PC-3 (cell line): ENCODE results near the gene MXD3. TPM values are rescaled to one million over a fixed set of nuclear protein-coding genes. Genes with fewer than 3 reads are reported as not detected.

Experiments
- ATAC-seq: fragments of 200-7000 bp; cut with Tn5 transposase; 2 replicates; pipeline ENCODE4 v1.9.1; 2020; ENCODE audit warnings: mild to moderate bottlenecking, moderate library complexity
- BruUV-seq: library from RNA; stranded (reverse); fragments of 400-500 nt; replicated peaks from 2 replicates; lab custom pipeline; 2021; lab: Mats Ljungman, UMichigan
- CTCF ChIA-PET: fragments of 300-600 bp; sonication (Branson Sonifier 250); formaldehyde crosslinking; loops from one replicate; lab custom pipeline; 2022; ENCODE audit warnings: antibody characterized with exemption; lab: Charles Lee
- POLR2A ChIA-PET: fragments of 300-600 bp; sonication (Branson Sonifier 250); formaldehyde crosslinking; loops from one replicate; lab custom pipeline; 2022; ENCODE audit warnings: antibody characterized with exemption; ENCODE audit not compliant: unreplicated experiment; lab: Charles Lee
- DNase-seq: peaks from one replicate; pipeline ENCODE4 v3.0.0-alpha.2; 2015
- H2AFZ ChIP-seq: fragments of 300-600 bp; sonication (generic); 2 replicates; pipeline ENCODE4 v1.6.0; 2016; ENCODE audit warnings: antibody characterized with exemption, low read length
- H3F3A ChIP-seq: fragments of 300-600 bp; sonication (generic); one replicate; pipeline ENCODE4 v1.6.0; 2017; ENCODE audit warnings: antibody characterized with exemption, low read length, control low read depth, mild to moderate bottlenecking; ENCODE audit not compliant: unreplicated experiment
- H3K27ac ChIP-seq: fragments of 300-600 bp; sonication (generic); 2 replicates; pipeline ENCODE4 v1.5.1; 2016; ENCODE audit warnings: mild to moderate bottlenecking, low read length
- H3K27me3 ChIP-seq: fragments of 300-600 bp; sonication (generic); 2 replicates; pipeline ENCODE4 v1.6.1; 2016; ENCODE audit warnings: low read length, mixed read lengths
- H3K36me3 ChIP-seq: fragments of 300-600 bp; sonication (generic); 2 replicates; pipeline ENCODE4 v1.6.1; 2016; ENCODE audit warnings: low read depth, mixed run types, low read length, mixed read lengths
- H3K4me1 ChIP-seq: fragments of 300-600 bp; sonication (generic); 2 replicates; pipeline ENCODE4 v1.5.1; 2016; ENCODE audit warnings: low read length; ENCODE audit not compliant: insufficient read depth
- H3K4me2 ChIP-seq: fragments of 300-600 bp; sonication (generic); 2 replicates; pipeline ENCODE4 v1.6.0; 2016; ENCODE audit warnings: low read length
- H3K4me3 ChIP-seq: fragments of 300-600 bp; sonication (generic); 2 replicates; pipeline ENCODE4 v1.5.1; 2016; ENCODE audit warnings: mild to moderate bottlenecking, low read length, mixed read lengths
- H3K79me2 ChIP-seq: fragments of 300-600 bp; sonication (generic); 2 replicates; pipeline ENCODE4 v1.6.1; 2017; ENCODE audit warnings: low read length, mixed read lengths
- H3K9ac ChIP-seq: fragments of 300-600 bp; sonication (generic); 2 replicates; pipeline ENCODE4 v1.6.0; 2016; ENCODE audit warnings: mild to moderate bottlenecking, low read length
- H3K9me2 ChIP-seq: fragments of 300-600 bp; sonication (generic); replicated peaks from 2 replicates; pipeline ENCODE4 v1.6.1; 2016; ENCODE audit warnings: mixed run types, low read length, mixed read lengths
- H3K9me3 ChIP-seq: fragments of 300-600 bp; sonication (generic); 2 replicates; pipeline ENCODE4 v1.6.1; 2016; ENCODE audit warnings: low read length, mixed read lengths
- H4K20me1 ChIP-seq: fragments of 300-600 bp; sonication (generic); 2 replicates; pipeline ENCODE4 v1.6.1; 2016; ENCODE audit warnings: low read length, mixed read lengths
- CTCF ChIP-seq: fragments of 300-600 bp; sonication (generic); conservative IDR thresholded peaks from 2 replicates; pipeline ENCODE4 v1.5.1; 2017; ENCODE audit warnings: antibody characterized with exemption, low read depth, mild to moderate bottlenecking, low read length
- EZH2 ChIP-seq: fragments of 300-600 bp; sonication (generic); IDR thresholded peaks from one replicate; pipeline ENCODE4 v1.6.1; 2017; ENCODE audit warnings: antibody characterized with exemption, mild to moderate bottlenecking, low read length; ENCODE audit not compliant: unreplicated experiment
- EZH2phosphoT487 ChIP-seq: fragments of 300-600 bp; sonication (generic); IDR thresholded peaks from 2 replicates; pipeline ENCODE4 v1.6.1; 2018; ENCODE audit warnings: mild to moderate bottlenecking, antibody characterized with exemption, low read length, borderline replicate concordance
- intact Hi-C: fragments of 100-400 bp; cut with micrococcal nuclease; formaldehyde crosslinking; loops from 2 replicates; pipeline ENCODE4 v1.9.0; 2023
- total RNA-seq: library from RNA; depleted of rRNA; stranded (reverse); fragments of >200 nt; gene quantifications from 2 replicates; pipeline ENCODE4 v1.2.3, GENCODE V29; 2014

MXD3 gene
- total RNA-seq, 1 experiment from 2014 or later = 45.7 TPM

- ChIA-PET POLR2A (no interaction called here), CTCF (no interaction called here)
- H3K27me3 ChIP-seq = no peaks in the 10 kb centered on the region
- no peak overlapping the region for H3K4me2 ChIP-seq
- H3K36me3 ChIP-seq = no peaks in the 10 kb centered on the region
- no peak overlapping the region for H3K4me3 ChIP-seq
- H4K20me1 ChIP-seq = no peaks in the 10 kb centered on the region
- no peak overlapping the region for H3K27ac ChIP-seq
- intact Hi-C loops = no loop called here
- H2AFZ ChIP-seq = no peak overlapping the region
- H3F3A ChIP-seq = no peaks in the 10 kb centered on the region
- H3K79me2 ChIP-seq = no peaks in the 10 kb centered on the region
- H3K4me1 ChIP-seq = peaks cover 4% of the 10 kb centered on the region
- no peaks in the 10 kb centered on the region for H3K9me2 ChIP-seq
- no peak for DNase-seq
- no peak for ATAC-seq
- no peaks in the 10 kb centered on the region for H3K9me3 ChIP-seq
- no peak overlapping the region for H3K9ac ChIP-seq
- no TSS peak for BruUV-seq
- no peak for TF ChIP-seq EZH2
- no peak for TF ChIP-seq CTCF
- no peak for TF ChIP-seq EZH2phosphoT487
Observed at GRCh38 chr5:177320879-177321278, 9.2 kb upstream of the MXD3 start.

- no peak for DNase-seq
- no peak overlapping the region for H3K27ac ChIP-seq
- no peaks in the 10 kb centered on the region for H3K36me3 ChIP-seq
- no peaks in the 10 kb centered on the region for H3F3A ChIP-seq
- no peaks in the 10 kb centered on the region for H3K27me3 ChIP-seq
- no peak for TF ChIP-seq CTCF
- no peak for TF ChIP-seq EZH2
- no peak for TF ChIP-seq EZH2phosphoT487
- CTCF ChIA-PET = no interaction called here
- no peak overlapping the region for H2AFZ ChIP-seq
- no peaks in the 10 kb centered on the region for H4K20me1 ChIP-seq
- no peaks in the 10 kb centered on the region for H3K79me2 ChIP-seq
- ATAC-seq = no peak
- POLR2A ChIA-PET = no interaction called here
- H3K4me3 ChIP-seq = no peak overlapping the region
- no peaks in the 10 kb centered on the region for H3K9me3 ChIP-seq
- no peaks in the 10 kb centered on the region for H3K4me1 ChIP-seq
- no TSS peak for BruUV-seq
- no peak overlapping the region for H3K9ac ChIP-seq
- no peak overlapping the region for H3K4me2 ChIP-seq
- intact Hi-C loops = loop anchor here (2.0 kb wide), 2 partner anchors 127 to 135 kb away; partner anchors contain the start of gene PRR7
- no peaks in the 10 kb centered on the region for H3K9me2 ChIP-seq
Observed at GRCh38 chr5:177319913-177320588, 8.4 kb upstream of the MXD3 start.

- CTCF ChIA-PET = interaction anchor here (0.6 to 1.5 kb wide), 7 partner anchors 31 to 296 kb away, joined by 3 to 7 read pairs (median 3); no protein-coding TSS in a partner anchor
- H3F3A ChIP-seq = no peaks in the 10 kb centered on the region
- no peaks in the 10 kb centered on the region for H3K9me3 ChIP-seq
- POLR2A ChIA-PET = no interaction called here
- H3K27ac ChIP-seq = no peak overlapping the region
- DNase-seq (peak; percentile 95), ATAC-seq (peak; percentile 76)
- H2AFZ ChIP-seq = no peak overlapping the region
- TF ChIP-seq EZH2phosphoT487 (no peak), CTCF (peak; percentile 99), EZH2 (no peak)
- no peaks in the 10 kb centered on the region for H3K36me3 ChIP-seq
- H3K9ac ChIP-seq = no peak overlapping the region
- no peaks in the 10 kb centered on the region for H3K27me3 ChIP-seq
- BruUV-seq = no TSS peak
- peaks cover 3% of the 10 kb centered on the region for H3K4me1 ChIP-seq
- H4K20me1 ChIP-seq = no peaks in the 10 kb centered on the region
- intact Hi-C loops = loop anchor here (1.0 to 2.0 kb wide), 5 partner anchors 18 to 137 kb away; partner anchors contain the start of gene PRR7
- no peaks in the 10 kb centered on the region for H3K9me2 ChIP-seq
- no peak overlapping the region for H3K4me2 ChIP-seq
- H3K79me2 ChIP-seq = peaks cover 5% of the 10 kb centered on the region; the same call in 1 of the 2 replicates
- no peak overlapping the region for H3K4me3 ChIP-seq
Observed at GRCh38 chr5:177317959-177318377, 6.3 kb upstream of the MXD3 start.
